KMS-11 (cell line): Measurements from ENCODE around the gene IL13RA2.

ENCODE experiments used
- H2AFZ ChIP-seq: fragments of 200-600 bp; sonication (generic); 2 replicates; pipeline ENCODE4 v1.6.1; 2016; ENCODE audit warnings: antibody characterized with exemption, mixed run types, low read depth
- H3K27ac ChIP-seq: fragments of 200-600 bp; sonication (generic); 2 replicates; pipeline ENCODE4 v1.6.1; 2016; ENCODE audit warnings: mild to moderate bottlenecking, mixed run types
- H3K27me3 ChIP-seq: fragments of 200-600 bp; sonication (generic); 2 replicates; pipeline ENCODE4 v1.6.1; 2017; ENCODE audit warnings: mild to moderate bottlenecking, low read depth, mixed run types, moderate library complexity; ENCODE audit not compliant: insufficient read depth
- H3K36me3 ChIP-seq: fragments of 200-600 bp; sonication (generic); 2 replicates; pipeline ENCODE4 v1.6.1; 2017; ENCODE audit warnings: mild to moderate bottlenecking, mixed run types; ENCODE audit not compliant: insufficient read depth
- H3K4me1 ChIP-seq: fragments of 200-600 bp; sonication (generic); 2 replicates; pipeline ENCODE4 v1.6.1; 2016; ENCODE audit warnings: mild to moderate bottlenecking, low read depth, mixed run types; ENCODE audit not compliant: poor library complexity, severe bottlenecking
- H3K4me2 ChIP-seq: fragments of 200-600 bp; sonication (generic); 2 replicates; pipeline ENCODE4 v1.7.0; 2016; ENCODE audit warnings: mild to moderate bottlenecking, mixed run types
- H3K4me3 ChIP-seq: fragments of 200-600 bp; sonication (generic); IDR thresholded peaks from 2 replicates; pipeline ENCODE4 v1.6.1; 2017; ENCODE audit warnings: low read depth, low read length, mixed read lengths; ENCODE audit not compliant: insufficient read depth
- H3K79me2 ChIP-seq: fragments of 200-600 bp; sonication (generic); 2 replicates; pipeline ENCODE4 v1.6.1; 2016; ENCODE audit warnings: low read depth, mixed run types; ENCODE audit not compliant: insufficient read depth
- H3K9ac ChIP-seq: fragments of 200-600 bp; sonication (generic); 2 replicates; pipeline ENCODE4 v1.6.1; 2016; ENCODE audit warnings: mild to moderate bottlenecking, mixed run types
- H4K20me1 ChIP-seq: fragments of 200-600 bp; sonication (generic); 2 replicates; pipeline ENCODE4 v1.6.1; 2016; ENCODE audit warnings: mild to moderate bottlenecking, mixed run types; ENCODE audit not compliant: insufficient read depth
- TF ChIP-seq, protein P1 (sequence below): fragments of 200-600 bp; sonication (generic); conservative IDR thresholded peaks from 2 replicates; pipeline ENCODE4 v1.6.1; 2017; ENCODE audit warnings: low read depth, mild to moderate bottlenecking, antibody characterized with exemption, low read length, moderate library complexity, mixed read lengths

The IL13RA2 gene

DNA sequence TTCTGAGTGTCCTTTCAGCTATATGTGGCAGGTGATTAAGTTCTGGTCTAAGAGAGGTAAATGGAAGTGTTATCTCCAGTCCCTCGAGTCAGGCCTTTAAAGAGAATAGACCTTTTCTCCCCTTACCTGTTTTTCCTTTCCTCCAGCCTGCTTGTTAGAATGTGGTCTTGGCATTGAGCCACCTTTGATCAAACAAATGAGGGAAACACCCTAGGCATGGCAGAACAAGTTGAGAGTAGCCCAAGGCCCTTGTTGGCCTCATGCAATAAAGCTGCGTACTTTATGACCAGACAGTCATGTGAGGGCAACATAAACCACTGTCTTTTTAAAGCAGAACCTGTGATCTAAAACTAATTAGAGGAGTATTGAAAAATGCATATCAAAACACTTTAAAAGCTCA lies 13.2 kb upstream of the IL13RA2 start:
- Histone ChIP-seq H3K4me2 (no peak overlapping the region), H3K4me1 (peaks cover 9% of the 10 kb centered on the region), H3K9ac (no peak overlapping the region), H2AFZ (no peak overlapping the region), H3K36me3 (no peaks in the 10 kb centered on the region), H3K27ac (no peak overlapping the region), H3K27me3 (no peaks in the 10 kb centered on the region), H3K79me2 (no peaks in the 10 kb centered on the region), H3K4me3 (no peak overlapping the region), H4K20me1 (no peaks in the 10 kb centered on the region)
- TF ChIP-seq, protein P1, sequence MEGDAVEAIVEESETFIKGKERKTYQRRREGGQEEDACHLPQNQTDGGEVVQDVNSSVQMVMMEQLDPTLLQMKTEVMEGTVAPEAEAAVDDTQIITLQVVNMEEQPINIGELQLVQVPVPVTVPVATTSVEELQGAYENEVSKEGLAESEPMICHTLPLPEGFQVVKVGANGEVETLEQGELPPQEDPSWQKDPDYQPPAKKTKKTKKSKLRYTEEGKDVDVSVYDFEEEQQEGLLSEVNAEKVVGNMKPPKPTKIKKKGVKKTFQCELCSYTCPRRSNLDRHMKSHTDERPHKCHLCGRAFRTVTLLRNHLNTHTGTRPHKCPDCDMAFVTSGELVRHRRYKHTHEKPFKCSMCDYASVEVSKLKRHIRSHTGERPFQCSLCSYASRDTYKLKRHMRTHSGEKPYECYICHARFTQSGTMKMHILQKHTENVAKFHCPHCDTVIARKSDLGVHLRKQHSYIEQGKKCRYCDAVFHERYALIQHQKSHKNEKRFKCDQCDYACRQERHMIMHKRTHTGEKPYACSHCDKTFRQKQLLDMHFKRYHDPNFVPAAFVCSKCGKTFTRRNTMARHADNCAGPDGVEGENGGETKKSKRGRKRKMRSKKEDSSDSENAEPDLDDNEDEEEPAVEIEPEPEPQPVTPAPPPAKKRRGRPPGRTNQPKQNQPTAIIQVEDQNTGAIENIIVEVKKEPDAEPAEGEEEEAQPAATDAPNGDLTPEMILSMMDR: no peak

DNA sequence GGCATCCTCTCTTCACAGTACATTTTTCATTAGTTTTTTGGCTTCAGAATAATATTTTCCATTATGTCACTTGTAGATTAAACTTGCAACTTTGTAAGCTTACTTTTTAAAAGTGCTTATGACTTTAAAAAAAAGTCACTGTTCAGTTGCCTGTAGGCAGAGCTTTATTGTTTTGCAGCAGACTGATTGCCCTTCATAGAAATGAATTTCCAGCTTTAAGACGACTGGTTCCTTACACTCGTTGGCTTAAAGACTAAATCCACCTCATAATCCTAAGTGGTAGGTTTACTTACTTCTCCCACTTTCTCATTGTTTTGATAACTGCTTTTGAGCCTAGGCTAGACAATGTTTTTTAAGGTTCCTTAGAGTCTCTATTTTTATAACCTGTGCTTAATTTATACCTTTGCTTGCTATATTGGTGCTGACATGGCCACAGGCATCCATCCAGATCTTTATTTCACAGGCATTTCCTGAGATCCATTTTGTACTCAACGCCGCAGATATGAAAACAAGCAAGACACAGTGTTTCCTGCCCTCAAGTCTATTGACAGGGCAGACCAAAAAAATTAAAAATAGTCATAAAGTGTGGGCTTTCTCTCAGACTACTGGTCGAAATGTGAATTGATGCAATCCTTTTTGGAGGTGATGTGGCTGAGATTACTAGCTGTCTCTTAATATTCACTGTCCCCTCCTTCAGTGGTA lies 12.6 kb upstream of the IL13RA2 start:
- Histone ChIP-seq H2AFZ (no peak overlapping the region), H3K9ac (no peak overlapping the region), H4K20me1 (no peaks in the 10 kb centered on the region), H3K79me2 (no peaks in the 10 kb centered on the region), H3K27me3 (no peaks in the 10 kb centered on the region), H3K4me1 (peaks cover 9% of the 10 kb centered on the region), H3K36me3 (no peaks in the 10 kb centered on the region), H3K27ac (no peak overlapping the region), H3K4me2 (no peak overlapping the region), H3K4me3 (no peak overlapping the region)
- TF ChIP-seq, protein P1: no peak

DNA sequence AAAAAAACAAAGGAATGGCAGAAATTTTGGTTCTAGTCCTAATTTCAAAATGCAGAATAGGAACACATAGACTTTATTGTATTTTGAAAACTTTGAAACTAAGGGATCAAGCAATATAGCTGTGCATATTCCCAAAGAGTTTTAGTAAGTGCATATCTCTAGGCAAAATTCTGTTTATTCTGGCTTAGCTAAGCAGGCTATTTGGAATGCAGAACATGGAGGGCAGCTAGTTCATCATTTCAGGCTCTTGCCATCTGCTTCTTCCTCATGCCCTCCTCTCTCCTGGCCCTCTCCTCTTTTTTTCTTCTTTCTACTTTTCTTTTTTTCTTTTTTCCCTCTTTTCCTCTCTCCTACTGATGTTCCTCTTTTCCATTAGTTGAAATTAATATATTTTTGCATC lies 12.0 kb upstream of the IL13RA2 start:
- no peaks in the 10 kb centered on the region for H3K79me2 ChIP-seq
- H4K20me1 ChIP-seq: no peaks in the 10 kb centered on the region
- no peaks in the 10 kb centered on the region for H3K36me3 ChIP-seq
- H3K4me1 ChIP-seq: peaks cover 9% of the 10 kb centered on the region
- TF ChIP-seq, protein P1: no peak
- no peak overlapping the region for H2AFZ ChIP-seq
- H3K4me2 ChIP-seq: no peak overlapping the region
- no peak overlapping the region for H3K4me3 ChIP-seq
- H3K9ac ChIP-seq: no peak overlapping the region
- no peaks in the 10 kb centered on the region for H3K27me3 ChIP-seq
- no peak overlapping the region for H3K27ac ChIP-seq

DNA sequence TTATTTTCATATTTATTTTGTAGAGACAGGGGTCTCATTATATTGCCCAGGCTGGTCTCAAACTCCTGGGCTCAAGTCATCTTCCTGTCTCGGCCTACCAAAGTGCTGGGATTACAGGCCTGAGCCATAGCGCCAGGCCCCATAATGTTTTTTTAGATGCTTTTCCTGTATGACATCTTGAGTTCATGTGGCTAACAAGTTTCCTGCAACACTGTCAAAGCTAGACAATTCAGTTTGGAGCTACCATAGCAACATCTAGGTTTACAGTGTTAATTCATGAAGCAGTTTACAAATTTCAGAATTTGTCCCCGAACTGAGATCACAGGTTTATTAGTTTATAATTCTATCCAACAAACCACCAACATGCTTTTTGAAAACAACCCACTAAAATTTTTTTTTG lies 6.4 kb upstream of the IL13RA2 start:
- H3K27ac ChIP-seq: no peak overlapping the region
- TF ChIP-seq, protein P1: no peak
- no peak overlapping the region for H3K4me2 ChIP-seq
- no peak overlapping the region for H3K9ac ChIP-seq
- H3K4me1 ChIP-seq: no peaks in the 10 kb centered on the region
- no peaks in the 10 kb centered on the region for H4K20me1 ChIP-seq
- no peaks in the 10 kb centered on the region for H3K27me3 ChIP-seq
- no peak overlapping the region for H3K4me3 ChIP-seq
- no peak overlapping the region for H2AFZ ChIP-seq
- no peaks in the 10 kb centered on the region for H3K79me2 ChIP-seq
- no peaks in the 10 kb centered on the region for H3K36me3 ChIP-seq
